Fibroblast of lung (primary cell): ENCODE measurements around the gene ARHGEF6. TPM values are rescaled to one million over a fixed set of nuclear protein-coding genes. Genes with fewer than 3 reads are reported as not detected.

Experiments
- DNase-seq, 2 donors: peaks; one replicate each; pipeline versions ENCODE4 v3.0.0 to v3.0.0-alpha.2; 2010; ENCODE audit warnings: low read depth in 2 of 2
- H2AFZ ChIP-seq: 2 replicates; pipeline ENCODE4 v1.5.1; 2012; ENCODE audit warnings: low read length, control low read depth, inconsistent platforms
- H3K27ac ChIP-seq: 2 replicates; pipeline ENCODE4 v1.5.1; 2011; ENCODE audit warnings: low read length, control low read depth; ENCODE audit not compliant: insufficient read depth
- H3K27me3 ChIP-seq: 2 replicates; pipeline ENCODE4 v1.5.1; 2011; ENCODE audit warnings: mild to moderate bottlenecking, low read length; ENCODE audit not compliant: control insufficient read depth, insufficient read depth
- H3K36me3 ChIP-seq: 2 replicates; pipeline ENCODE4 v1.5.1; 2011; ENCODE audit warnings: low read length; ENCODE audit not compliant: control insufficient read depth, insufficient read depth
- H3K4me1 ChIP-seq: 2 replicates; pipeline ENCODE4 v1.5.1; 2011; ENCODE audit warnings: low read length; ENCODE audit not compliant: control insufficient read depth, insufficient read depth; ENCODE audit errors: extremely low read depth
- H3K4me2 ChIP-seq: 2 replicates; pipeline ENCODE4 v1.5.1; 2011; ENCODE audit warnings: low read length, control low read depth; ENCODE audit not compliant: insufficient read depth; ENCODE audit errors: extremely low read depth
- H3K4me3 ChIP-seq, 4 experiments: fragments of 200-600 bp in 1 of 4; sonication (generic) in 1 of 4; replicated peaks in 1 of 4; 2 replicates each; pipeline ENCODE4 v1.5.1; 2011 to 2016; ENCODE audit warnings: low read length in 4 of 4, low read depth in 3 of 4, mild to moderate bottlenecking in 3 of 4, control low read depth in 2 of 4, inconsistent platforms in 1 of 4, mixed read lengths in 1 of 4; ENCODE audit not compliant: insufficient read depth in 1 of 4; ENCODE audit errors: control extremely low read depth in 1 of 4
- H3K79me2 ChIP-seq: 2 replicates; pipeline ENCODE4 v1.5.1; 2012; ENCODE audit warnings: mild to moderate bottlenecking, low read length, inconsistent platforms; ENCODE audit not compliant: control insufficient read depth, insufficient read depth
- H3K9ac ChIP-seq: 2 replicates; pipeline ENCODE4 v1.5.1; 2011; ENCODE audit warnings: mild to moderate bottlenecking, low read length, control low read depth; ENCODE audit not compliant: insufficient read depth
- H3K9me3 ChIP-seq: 2 replicates; pipeline ENCODE4 v1.5.1; 2012; ENCODE audit warnings: low read depth, low read length; ENCODE audit not compliant: control insufficient read depth, insufficient read depth
- H4K20me1 ChIP-seq: 2 replicates; pipeline ENCODE4 v1.5.1; 2011; ENCODE audit warnings: low read length; ENCODE audit not compliant: control insufficient read depth, insufficient read depth; ENCODE audit errors: extremely low read depth
- EZH2 ChIP-seq: IDR thresholded peaks from 2 replicates; pipeline ENCODE4 v1.5.1; 2012; ENCODE audit warnings: low read length, control low read depth, mild to moderate bottlenecking; ENCODE audit errors: missing control alignments
- polyA plus RNA-seq, 2 donors: library from polyadenylated mRNA; depleted of rRNA in 1 of 2; stranded (reverse) in 1 of 2; unstranded in 1 of 2; fragments of >200 nt; gene quantifications; 2 replicates each; pipeline ENCODE4 v1.2.1, GENCODE V29; 2011 to 2012; ENCODE audit warnings: missing spikeins in 1 of 2
- total RNA-seq: library from RNA; depleted of rRNA; stranded (reverse); fragments of >200 nt; gene quantifications from 2 replicates; pipeline ENCODE4 v1.2.1, GENCODE V29; 2014
- TF ChIP-seq, protein P1 (sequence below), 2 donors: IDR thresholded peaks in 1 of 2; conservative IDR thresholded peaks in 1 of 2; 1 replicate in 1 of 2; 2 replicates in 1 of 2; pipeline ENCODE4 v1.5.1; 2011 to 2012; ENCODE audit warnings: low read length in 2 of 2, control low read depth in 1 of 2, inconsistent platforms in 1 of 2, low read depth in 1 of 2, mild to moderate bottlenecking in 1 of 2

ARHGEF6 gene
- total and polyA plus RNA-seq, 2 donors (not counting 1 experiment from before 2014, with no cell fraction given) = 30.1 to 32.5 TPM

DNA sequence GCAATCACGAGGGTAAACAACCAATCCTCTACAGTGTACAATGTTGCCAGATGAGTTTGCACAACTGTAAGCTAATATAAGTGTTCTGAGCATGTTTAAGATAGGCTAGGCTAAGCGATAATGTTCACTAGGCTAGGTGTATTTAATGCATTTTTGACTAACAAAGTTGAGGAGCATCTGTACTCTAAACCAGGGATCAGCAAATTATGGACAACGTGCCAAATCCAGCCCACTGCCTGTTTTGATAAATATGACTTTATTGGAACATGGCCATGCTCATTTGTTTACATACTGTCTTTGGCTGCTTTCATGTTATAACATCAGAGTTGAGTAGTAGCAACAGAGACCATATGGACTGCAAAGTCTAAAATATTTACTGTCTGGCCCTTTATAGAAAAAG lies 46.3 kb upstream of the ARHGEF6 start:
- TF ChIP-seq EZH2 = no peak
- TF ChIP-seq, protein P1, sequence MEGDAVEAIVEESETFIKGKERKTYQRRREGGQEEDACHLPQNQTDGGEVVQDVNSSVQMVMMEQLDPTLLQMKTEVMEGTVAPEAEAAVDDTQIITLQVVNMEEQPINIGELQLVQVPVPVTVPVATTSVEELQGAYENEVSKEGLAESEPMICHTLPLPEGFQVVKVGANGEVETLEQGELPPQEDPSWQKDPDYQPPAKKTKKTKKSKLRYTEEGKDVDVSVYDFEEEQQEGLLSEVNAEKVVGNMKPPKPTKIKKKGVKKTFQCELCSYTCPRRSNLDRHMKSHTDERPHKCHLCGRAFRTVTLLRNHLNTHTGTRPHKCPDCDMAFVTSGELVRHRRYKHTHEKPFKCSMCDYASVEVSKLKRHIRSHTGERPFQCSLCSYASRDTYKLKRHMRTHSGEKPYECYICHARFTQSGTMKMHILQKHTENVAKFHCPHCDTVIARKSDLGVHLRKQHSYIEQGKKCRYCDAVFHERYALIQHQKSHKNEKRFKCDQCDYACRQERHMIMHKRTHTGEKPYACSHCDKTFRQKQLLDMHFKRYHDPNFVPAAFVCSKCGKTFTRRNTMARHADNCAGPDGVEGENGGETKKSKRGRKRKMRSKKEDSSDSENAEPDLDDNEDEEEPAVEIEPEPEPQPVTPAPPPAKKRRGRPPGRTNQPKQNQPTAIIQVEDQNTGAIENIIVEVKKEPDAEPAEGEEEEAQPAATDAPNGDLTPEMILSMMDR (conservative IDR thresholded peaks at IDR 0.05 in 1 of 2, IDR thresholded peaks at IDR 0.05 in 1 of 2; ENCODE audit: low read depth in 1 of 2, low read length in 2 of 2) = no peak
- peak in 1 of 2 donors; percentile 61 for DNase-seq
- H3K9ac ChIP-seq = no peak overlapping the region
- no peaks in the 10 kb centered on the region for H3K4me1 ChIP-seq
- H3K79me2 ChIP-seq = no peaks in the 10 kb centered on the region
- H3K4me3 ChIP-seq = no peak overlapping the region
- H2AFZ ChIP-seq = no peak overlapping the region
- no peaks in the 10 kb centered on the region for H3K36me3 ChIP-seq
- H3K27ac ChIP-seq = no peak overlapping the region
- H4K20me1 ChIP-seq = no peaks in the 10 kb centered on the region
- no peaks in the 10 kb centered on the region for H3K9me3 ChIP-seq
- no peak overlapping the region for H3K4me2 ChIP-seq
- no peaks in the 10 kb centered on the region for H3K27me3 ChIP-seq

DNA sequence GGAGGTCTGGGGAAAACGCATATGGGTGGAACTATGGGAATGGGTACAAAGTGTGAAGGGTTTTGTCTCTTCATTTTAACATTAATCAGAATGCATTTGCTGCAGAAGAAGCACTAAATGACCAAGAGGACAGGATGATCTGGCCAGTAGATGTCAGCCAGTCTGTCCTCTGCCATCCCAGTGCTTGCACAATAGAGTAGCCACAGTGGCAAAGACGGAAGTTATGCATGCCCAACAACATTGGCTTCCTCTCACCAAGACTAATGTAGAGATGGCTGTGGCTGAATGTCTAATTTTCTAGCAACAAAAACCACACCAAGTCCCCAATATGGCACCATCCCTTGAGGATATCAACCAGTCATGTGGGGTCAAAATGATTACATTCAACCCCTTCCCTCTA lies 45.0 kb upstream of the ARHGEF6 start:
- Histone ChIP-seq H3K4me1 (no peaks in the 10 kb centered on the region), H3K4me2 (no peak overlapping the region), H3K27ac (no peak overlapping the region), H3K9me3 (no peaks in the 10 kb centered on the region), H3K79me2 (no peaks in the 10 kb centered on the region), H3K27me3 (no peaks in the 10 kb centered on the region), H3K36me3 (no peaks in the 10 kb centered on the region), H2AFZ (no peak overlapping the region), H3K9ac (no peak overlapping the region), H3K4me3 (no peak overlapping the region), H4K20me1 (no peaks in the 10 kb centered on the region)
- TF ChIP-seq, protein P1 (conservative IDR thresholded peaks at IDR 0.05 in 1 of 2, IDR thresholded peaks at IDR 0.05 in 1 of 2; ENCODE audit: low read depth in 1 of 2, low read length in 2 of 2) = no peak
- TF ChIP-seq EZH2 = no peak
- DNase-seq = no peak

DNA sequence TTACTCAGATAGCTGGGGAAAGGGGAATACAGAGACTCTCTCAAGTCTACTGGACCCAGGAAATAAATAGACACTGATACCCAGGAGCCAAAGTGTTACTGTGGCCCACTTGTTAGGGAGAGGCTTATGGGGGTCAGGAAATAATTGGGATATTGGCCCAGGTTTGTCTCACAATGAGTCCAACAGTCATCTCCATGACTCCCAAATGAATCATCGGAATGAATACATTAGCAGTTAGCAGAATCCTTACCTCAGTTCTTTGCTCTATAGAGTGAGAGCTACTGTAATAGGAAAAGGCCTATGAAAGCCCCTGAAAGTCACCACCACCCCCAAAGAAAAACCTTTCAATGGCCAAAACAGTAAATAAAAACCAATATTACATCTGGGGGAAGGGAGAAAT lies 42.4 kb upstream of the ARHGEF6 start:
- peak; percentile 10 to 50 for DNase-seq
- Histone ChIP-seq H3K9ac (no peak overlapping the region), H3K79me2 (no peaks in the 10 kb centered on the region), H3K27me3 (no peaks in the 10 kb centered on the region), H3K36me3 (no peaks in the 10 kb centered on the region), H4K20me1 (no peaks in the 10 kb centered on the region), H3K4me3 (no peak overlapping the region), H3K9me3 (no peaks in the 10 kb centered on the region), H3K27ac (no peak overlapping the region), H2AFZ (no peak overlapping the region), H3K4me2 (no peak overlapping the region), H3K4me1 (no peaks in the 10 kb centered on the region)
- TF ChIP-seq, protein P1 (conservative IDR thresholded peaks at IDR 0.05 in 1 of 2, IDR thresholded peaks at IDR 0.05 in 1 of 2; ENCODE audit: low read depth in 1 of 2, low read length in 2 of 2) = no peak
- no peak for TF ChIP-seq EZH2
